Fibroblast of lung (primary cell): ENCODE measurements around the gene TMPRSS9. TPM values are rescaled to one million over a fixed set of nuclear protein-coding genes. Genes with fewer than 3 reads are reported as not detected.

ENCODE experiments used
- DNase-seq, 2 donors: peaks; one replicate each; pipeline versions ENCODE4 v3.0.0 to v3.0.0-alpha.2; 2010; ENCODE audit warnings: low read depth in 2 of 2
- H2AFZ ChIP-seq: 2 replicates; pipeline ENCODE4 v1.5.1; 2012; ENCODE audit warnings: low read length, control low read depth, inconsistent platforms
- H3K27ac ChIP-seq: 2 replicates; pipeline ENCODE4 v1.5.1; 2011; ENCODE audit warnings: low read length, control low read depth; ENCODE audit not compliant: insufficient read depth
- H3K27me3 ChIP-seq: 2 replicates; pipeline ENCODE4 v1.5.1; 2011; ENCODE audit warnings: mild to moderate bottlenecking, low read length; ENCODE audit not compliant: control insufficient read depth, insufficient read depth
- H3K36me3 ChIP-seq: 2 replicates; pipeline ENCODE4 v1.5.1; 2011; ENCODE audit warnings: low read length; ENCODE audit not compliant: control insufficient read depth, insufficient read depth
- H3K4me1 ChIP-seq: 2 replicates; pipeline ENCODE4 v1.5.1; 2011; ENCODE audit warnings: low read length; ENCODE audit not compliant: control insufficient read depth, insufficient read depth; ENCODE audit errors: extremely low read depth
- H3K4me2 ChIP-seq: 2 replicates; pipeline ENCODE4 v1.5.1; 2011; ENCODE audit warnings: low read length, control low read depth; ENCODE audit not compliant: insufficient read depth; ENCODE audit errors: extremely low read depth
- H3K4me3 ChIP-seq, 4 experiments: fragments of 200-600 bp in 1 of 4; sonication (generic) in 1 of 4; replicated peaks in 1 of 4; 2 replicates each; pipeline ENCODE4 v1.5.1; 2011 to 2016; ENCODE audit warnings: low read length in 4 of 4, low read depth in 3 of 4, mild to moderate bottlenecking in 3 of 4, control low read depth in 2 of 4, inconsistent platforms in 1 of 4, mixed read lengths in 1 of 4; ENCODE audit not compliant: insufficient read depth in 1 of 4; ENCODE audit errors: control extremely low read depth in 1 of 4
- H3K79me2 ChIP-seq: 2 replicates; pipeline ENCODE4 v1.5.1; 2012; ENCODE audit warnings: mild to moderate bottlenecking, low read length, inconsistent platforms; ENCODE audit not compliant: control insufficient read depth, insufficient read depth
- H3K9ac ChIP-seq: 2 replicates; pipeline ENCODE4 v1.5.1; 2011; ENCODE audit warnings: mild to moderate bottlenecking, low read length, control low read depth; ENCODE audit not compliant: insufficient read depth
- H3K9me3 ChIP-seq: 2 replicates; pipeline ENCODE4 v1.5.1; 2012; ENCODE audit warnings: low read depth, low read length; ENCODE audit not compliant: control insufficient read depth, insufficient read depth
- H4K20me1 ChIP-seq: 2 replicates; pipeline ENCODE4 v1.5.1; 2011; ENCODE audit warnings: low read length; ENCODE audit not compliant: control insufficient read depth, insufficient read depth; ENCODE audit errors: extremely low read depth
- EZH2 ChIP-seq: IDR thresholded peaks from 2 replicates; pipeline ENCODE4 v1.5.1; 2012; ENCODE audit warnings: low read length, control low read depth, mild to moderate bottlenecking; ENCODE audit errors: missing control alignments
- polyA plus RNA-seq, 2 donors: library from polyadenylated mRNA; depleted of rRNA in 1 of 2; stranded (reverse) in 1 of 2; unstranded in 1 of 2; fragments of >200 nt; gene quantifications; 2 replicates each; pipeline ENCODE4 v1.2.1, GENCODE V29; 2011 to 2012; ENCODE audit warnings: missing spikeins in 1 of 2
- total RNA-seq: library from RNA; depleted of rRNA; stranded (reverse); fragments of >200 nt; gene quantifications from 2 replicates; pipeline ENCODE4 v1.2.1, GENCODE V29; 2014
- TF ChIP-seq, protein P1 (sequence below), 2 donors: IDR thresholded peaks in 1 of 2; conservative IDR thresholded peaks in 1 of 2; 1 replicate in 1 of 2; 2 replicates in 1 of 2; pipeline ENCODE4 v1.5.1; 2011 to 2012; ENCODE audit warnings: low read length in 2 of 2, control low read depth in 1 of 2, inconsistent platforms in 1 of 2, low read depth in 1 of 2, mild to moderate bottlenecking in 1 of 2

Gene TMPRSS9
- total and polyA plus RNA-seq, 2 donors (not counting 1 experiment from before 2014, with no cell fraction given): not detected

- TF ChIP-seq, protein P1, sequence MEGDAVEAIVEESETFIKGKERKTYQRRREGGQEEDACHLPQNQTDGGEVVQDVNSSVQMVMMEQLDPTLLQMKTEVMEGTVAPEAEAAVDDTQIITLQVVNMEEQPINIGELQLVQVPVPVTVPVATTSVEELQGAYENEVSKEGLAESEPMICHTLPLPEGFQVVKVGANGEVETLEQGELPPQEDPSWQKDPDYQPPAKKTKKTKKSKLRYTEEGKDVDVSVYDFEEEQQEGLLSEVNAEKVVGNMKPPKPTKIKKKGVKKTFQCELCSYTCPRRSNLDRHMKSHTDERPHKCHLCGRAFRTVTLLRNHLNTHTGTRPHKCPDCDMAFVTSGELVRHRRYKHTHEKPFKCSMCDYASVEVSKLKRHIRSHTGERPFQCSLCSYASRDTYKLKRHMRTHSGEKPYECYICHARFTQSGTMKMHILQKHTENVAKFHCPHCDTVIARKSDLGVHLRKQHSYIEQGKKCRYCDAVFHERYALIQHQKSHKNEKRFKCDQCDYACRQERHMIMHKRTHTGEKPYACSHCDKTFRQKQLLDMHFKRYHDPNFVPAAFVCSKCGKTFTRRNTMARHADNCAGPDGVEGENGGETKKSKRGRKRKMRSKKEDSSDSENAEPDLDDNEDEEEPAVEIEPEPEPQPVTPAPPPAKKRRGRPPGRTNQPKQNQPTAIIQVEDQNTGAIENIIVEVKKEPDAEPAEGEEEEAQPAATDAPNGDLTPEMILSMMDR (conservative IDR thresholded peaks at IDR 0.05 in 1 of 2, IDR thresholded peaks at IDR 0.05 in 1 of 2; ENCODE audit: low read depth in 1 of 2, low read length in 2 of 2): no peak
- TF ChIP-seq EZH2: no peak
- Histone ChIP-seq H4K20me1 (no peaks in the 10 kb centered on the region), H3K4me3 (no peak overlapping the region), H2AFZ (no peak overlapping the region), H3K9ac (no peak overlapping the region), H3K9me3 (no peaks in the 10 kb centered on the region), H3K27me3 (peaks cover 4% of the 10 kb centered on the region), H3K27ac (no peak overlapping the region), H3K79me2 (no peaks in the 10 kb centered on the region), H3K4me2 (no peak overlapping the region), H3K36me3 (peaks cover 5% of the 10 kb centered on the region), H3K4me1 (no peaks in the 10 kb centered on the region)
- peak; percentile 8 to 23 for DNase-seq
These were observed 4.7 kb upstream of the TMPRSS9 start for GRCh38 chr19:2355168-2356035.

- Histone ChIP-seq H3K4me2 (no peak overlapping the region), H3K27me3 (peaks cover 8% of the 10 kb centered on the region), H3K9me3 (no peaks in the 10 kb centered on the region), H4K20me1 (no peaks in the 10 kb centered on the region), H3K79me2 (no peaks in the 10 kb centered on the region), H2AFZ (no peak overlapping the region), H3K9ac (no peak overlapping the region), H3K4me1 (no peaks in the 10 kb centered on the region), H3K36me3 (peaks cover 3% of the 10 kb centered on the region), H3K27ac (no peak overlapping the region), H3K4me3 (no peak overlapping the region)
- TF ChIP-seq, protein P1 (conservative IDR thresholded peaks at IDR 0.05 in 1 of 2, IDR thresholded peaks at IDR 0.05 in 1 of 2; ENCODE audit: low read depth in 1 of 2, low read length in 2 of 2): no peak
- no peak for TF ChIP-seq EZH2
- DNase-seq: no peak
These were observed 3.9 kb upstream of the TMPRSS9 start for GRCh38 chr19:2356036-2356646.
